ENCODE data around the gene XRRA1. TPM values are rescaled to one million over a fixed set of nuclear protein-coding genes. Genes with fewer than 3 reads are reported as not detected.
"Not testable (repeated sequence)": the region's sequence is repeated elsewhere in the genome, so short reads cannot be mapped to it uniquely, and the experiment has no call there.

XRRA1 gene
- total RNA-seq, 1 donor from 2014 or later: 4.3 TPM

DNA sequence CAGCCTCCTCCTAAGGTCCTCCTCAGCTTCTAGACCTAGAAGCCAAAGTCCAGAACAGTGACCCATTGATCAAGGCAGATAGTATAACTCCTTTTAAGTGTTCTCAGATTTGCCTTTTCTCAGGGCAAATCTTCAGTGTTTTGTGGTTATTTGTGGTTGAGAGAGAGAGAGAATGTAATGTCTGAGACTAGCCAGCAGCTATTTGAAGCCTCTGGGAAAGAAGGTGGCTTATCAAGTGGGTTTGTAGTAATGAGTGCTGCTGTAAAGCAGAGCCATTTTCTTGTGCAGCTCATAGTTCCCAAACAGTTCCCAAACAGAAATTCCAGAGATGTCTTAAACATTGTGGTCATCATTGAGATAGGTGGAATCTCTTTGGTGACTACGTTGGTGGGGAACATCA is 110.7 kb downstream of the XRRA1 start:
- no peak for DNase-seq (ENCODE audit: low read depth, low spot score)

DNA sequence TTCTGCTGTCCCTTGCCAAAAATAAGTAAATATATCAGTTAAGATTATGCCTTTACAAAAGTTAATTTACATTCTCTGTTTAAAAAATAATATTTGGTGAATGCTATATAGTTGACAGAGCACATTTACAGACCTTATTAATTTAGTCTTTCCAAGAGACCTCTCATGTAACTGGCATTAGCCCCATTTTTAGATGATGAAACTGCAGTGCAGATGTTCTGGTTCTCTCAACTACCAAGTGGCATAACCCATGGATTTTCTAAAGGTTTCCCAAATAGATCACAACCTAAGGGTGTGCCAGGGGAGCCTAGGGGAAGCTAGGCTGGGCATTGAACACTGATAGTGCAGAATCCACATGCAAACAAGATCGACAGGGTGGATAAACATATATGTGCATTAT is 111.7 kb downstream of the XRRA1 start:
- DNase-seq (ENCODE audit: low read depth, low spot score): no peak

DNA sequence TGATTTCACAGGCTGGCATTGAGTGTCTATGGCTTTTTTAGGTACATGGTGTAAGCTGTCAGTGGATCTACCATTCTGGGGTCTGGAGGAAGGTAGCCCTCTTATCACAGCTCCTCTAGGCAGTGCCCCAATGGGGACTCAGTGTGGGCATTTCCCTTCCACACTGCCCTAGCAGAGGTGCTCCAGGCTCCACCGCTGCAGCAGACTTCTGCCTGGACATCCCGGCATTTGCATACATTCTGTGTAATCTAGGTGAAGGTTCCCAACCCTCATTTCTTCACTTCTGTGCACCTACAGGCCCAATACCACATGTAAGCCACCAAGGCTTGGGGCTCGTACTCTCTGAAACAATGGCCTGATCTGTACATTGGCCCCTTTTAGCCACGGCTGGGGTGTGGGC is 122.0 kb downstream of the XRRA1 start:
- no peak for DNase-seq (ENCODE audit: low read depth, low spot score)

DNA sequence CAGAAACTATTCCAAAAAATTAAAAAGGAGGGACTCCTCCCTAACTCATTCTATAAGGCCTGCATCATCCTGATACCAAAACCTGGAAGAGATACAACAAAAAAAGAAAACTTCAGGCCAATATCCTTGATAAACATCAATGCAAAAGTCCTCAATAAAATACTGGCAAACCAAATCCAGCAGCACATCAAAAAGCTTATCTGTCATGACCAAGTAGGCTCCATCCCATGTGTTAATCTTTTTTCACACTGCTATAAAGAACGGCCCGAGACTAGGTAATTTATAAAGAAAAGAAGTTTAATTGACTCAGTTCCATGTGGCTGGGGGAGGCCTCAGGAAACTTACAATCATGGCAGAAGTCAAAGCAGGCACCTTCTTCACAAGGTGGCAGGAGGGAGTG is 123.3 kb downstream of the XRRA1 start:
- DNase-seq (ENCODE audit: low read depth, low spot score): not testable (repeated sequence)

DNA sequence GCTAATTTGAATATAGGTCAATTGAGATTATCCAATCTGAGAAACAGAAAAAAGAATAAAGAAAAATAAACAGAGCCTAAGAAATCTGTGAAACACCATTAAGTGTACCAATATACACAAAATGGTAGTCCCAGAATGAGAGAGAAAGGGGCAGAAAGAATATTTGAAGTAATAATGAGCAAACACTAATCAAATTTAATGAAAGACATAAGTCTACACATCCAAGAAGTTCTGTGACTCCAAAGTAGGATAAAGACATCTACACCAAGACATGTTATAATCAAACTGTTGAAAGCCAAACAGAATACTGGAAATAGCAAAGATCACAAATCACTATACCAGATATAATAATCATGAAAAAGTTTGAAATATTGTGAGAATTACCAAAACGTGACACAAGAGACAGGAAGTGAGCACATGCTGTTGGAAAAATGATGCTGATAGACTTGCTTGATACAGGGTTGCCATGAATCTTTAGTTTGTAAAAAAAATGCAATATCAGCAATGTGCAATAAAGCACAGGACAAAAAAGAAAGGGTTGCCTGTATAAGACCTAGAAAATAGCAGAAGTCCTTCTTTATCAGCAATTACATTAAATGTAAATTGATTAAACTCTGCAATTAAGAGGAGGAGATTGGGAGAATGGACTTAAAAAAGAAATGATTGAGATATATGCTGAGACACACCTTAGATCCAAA is 124.5 kb downstream of the XRRA1 start:
- DNase-seq (ENCODE audit: low read depth, low spot score): no peak

DNA sequence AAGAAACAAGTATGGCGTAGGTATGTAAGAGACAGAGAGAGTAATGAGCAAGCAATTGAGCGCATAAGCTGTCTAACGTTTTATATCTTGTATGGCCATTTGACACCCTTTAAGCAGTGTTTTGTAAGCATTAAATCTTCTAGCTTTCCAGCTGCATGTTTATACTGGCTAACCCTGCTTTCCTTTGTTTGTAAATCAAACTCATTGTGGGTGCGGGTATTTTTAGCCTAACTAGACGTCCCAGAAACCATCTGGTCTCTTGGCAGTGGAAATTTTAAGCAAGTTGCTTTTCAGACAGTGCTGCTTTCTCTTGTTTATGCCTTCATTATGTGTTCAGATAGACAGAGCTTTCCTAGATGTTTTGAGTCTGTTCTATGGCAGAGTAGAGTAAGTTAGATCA is 126.7 kb downstream of the XRRA1 start:
- DNase-seq (ENCODE audit: low read depth, low spot score): peak; percentile 77

DNA sequence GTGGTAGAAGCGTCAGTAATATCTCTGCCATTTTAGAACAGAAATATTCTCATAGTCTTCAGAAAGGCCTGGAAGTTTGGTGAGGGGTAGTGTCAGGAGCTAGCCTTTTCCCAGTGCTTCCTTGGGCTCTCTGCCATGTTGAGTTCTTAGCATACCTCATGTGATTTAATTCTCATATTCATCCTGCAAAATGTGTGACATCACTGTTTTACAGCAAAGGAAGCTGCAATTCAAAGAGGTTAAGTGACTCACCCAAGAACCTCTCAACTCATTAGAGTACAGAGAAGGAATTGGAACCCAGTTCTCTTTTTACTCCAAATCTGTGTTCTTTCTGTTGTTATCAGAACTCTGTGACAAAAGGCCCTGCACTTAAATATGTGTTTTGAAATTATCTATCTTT is 128.1 kb downstream of the XRRA1 start:
- peak; percentile 85 for DNase-seq (ENCODE audit: low read depth, low spot score)

DNA sequence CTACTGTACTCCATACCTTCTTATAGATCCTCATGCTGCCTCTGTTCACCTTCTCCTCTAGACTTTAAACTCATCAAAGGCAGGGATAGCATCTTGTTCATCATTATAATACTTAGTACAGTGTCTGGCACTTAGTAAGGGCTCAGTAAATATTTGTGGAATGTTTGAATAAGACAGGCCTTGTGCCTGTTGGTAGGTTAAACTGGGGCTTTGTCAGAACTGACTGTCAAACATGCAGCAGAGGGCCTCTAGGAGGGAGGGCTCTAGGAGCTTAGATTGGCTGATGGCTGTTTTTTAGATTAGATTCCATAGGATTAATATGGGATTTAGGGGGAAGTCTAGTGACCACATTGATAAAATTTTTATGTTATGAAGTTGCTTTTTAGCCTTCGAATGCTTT is 129.5 kb downstream of the XRRA1 start:
- DNase-seq (ENCODE audit: low read depth, low spot score): no peak

DNA sequence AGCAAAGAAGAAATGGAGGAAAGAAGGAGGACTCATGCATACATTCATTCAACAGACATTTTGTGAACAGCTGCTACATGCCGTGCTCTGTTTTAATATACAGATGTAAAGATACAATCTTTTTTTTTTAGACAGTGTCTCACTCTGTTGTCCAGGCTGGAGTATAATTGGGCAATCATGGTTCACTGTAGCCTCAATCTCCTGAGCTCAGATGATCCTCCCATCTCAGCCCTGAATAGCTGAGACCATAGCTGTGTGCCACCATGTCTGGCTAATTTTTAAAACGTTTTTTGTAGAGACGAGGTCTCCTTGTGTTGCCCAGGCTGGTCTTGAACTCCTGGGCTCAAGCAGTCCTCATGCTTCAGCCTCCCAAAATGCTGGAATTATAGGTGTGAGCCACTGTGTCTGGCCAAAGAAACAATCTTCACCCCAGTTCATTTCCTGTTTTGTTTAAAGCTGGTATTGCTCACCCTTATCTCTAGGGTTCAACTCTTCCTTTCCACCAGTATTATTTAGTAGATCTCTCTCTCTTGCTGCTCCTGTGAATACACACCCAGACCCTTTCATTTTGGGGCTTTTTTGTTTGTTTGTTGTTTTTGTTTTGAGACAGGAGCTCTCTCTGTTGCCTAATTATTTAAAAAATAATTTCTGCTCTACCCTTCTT is 130.5 kb downstream of the XRRA1 start:
- no peak for DNase-seq (ENCODE audit: low read depth, low spot score)

DNA sequence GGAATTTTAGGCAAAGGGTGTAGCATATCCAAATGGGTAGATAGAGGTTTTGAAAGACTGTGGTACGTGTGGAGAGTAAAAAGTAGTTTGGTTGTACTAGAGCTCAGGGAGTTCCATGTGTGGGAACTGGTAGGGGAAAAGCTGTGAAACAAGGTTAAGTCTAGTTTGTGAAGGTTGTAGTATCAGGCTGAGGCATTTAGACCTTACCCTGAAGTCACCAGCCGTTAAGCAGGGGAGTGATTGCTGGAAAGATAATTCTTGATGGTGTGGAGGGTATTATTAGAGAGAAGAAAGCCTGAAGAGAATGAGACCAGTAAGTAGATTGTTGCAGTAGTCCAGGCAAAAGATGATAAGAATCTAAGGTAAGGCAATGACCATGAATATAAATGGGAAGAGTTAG is 132.2 kb downstream of the XRRA1 start:
- DNase-seq (ENCODE audit: low read depth, low spot score): no peak

DNA sequence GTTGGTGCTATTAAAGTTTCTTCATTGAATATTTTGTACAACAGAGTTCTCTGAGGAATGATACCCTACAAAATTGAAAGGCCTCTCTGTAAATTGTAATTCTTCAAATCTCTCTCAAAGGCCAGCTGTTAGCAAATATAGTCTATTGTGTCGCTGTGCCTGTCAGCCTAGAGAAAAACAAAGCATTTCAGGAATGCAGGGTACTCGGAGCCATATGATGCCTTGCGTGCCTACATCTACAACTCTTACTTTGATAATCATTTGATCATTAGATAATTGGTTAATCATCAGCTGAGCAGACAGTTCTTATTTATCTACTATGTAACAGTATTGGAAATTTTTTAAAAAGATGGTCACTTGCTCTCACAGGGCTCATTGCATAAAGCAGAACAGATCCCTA is 132.9 kb downstream of the XRRA1 start:
- DNase-seq (ENCODE audit: low read depth, low spot score): no peak

DNA sequence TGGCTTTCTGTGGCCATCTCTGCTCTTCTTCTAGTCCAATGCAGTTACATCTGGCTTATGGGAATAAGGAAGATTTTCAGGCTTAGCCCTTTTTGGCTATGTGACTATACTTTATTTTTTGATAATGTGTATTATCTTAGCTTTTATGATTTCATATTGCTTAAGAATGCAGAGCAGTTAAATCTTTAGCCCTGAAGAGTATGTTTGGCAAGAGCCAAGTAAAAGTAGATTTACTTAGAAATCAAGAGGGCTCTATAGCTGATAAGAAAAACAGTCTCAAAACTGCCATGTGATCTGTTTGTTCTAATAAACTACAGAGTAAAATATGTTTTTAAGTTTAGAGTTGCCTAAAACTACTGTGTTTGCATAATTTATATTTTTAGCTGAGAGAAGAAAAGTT is 139.1 kb downstream of the XRRA1 start:
- DNase-seq (ENCODE audit: low read depth, low spot score): no peak

DNA sequence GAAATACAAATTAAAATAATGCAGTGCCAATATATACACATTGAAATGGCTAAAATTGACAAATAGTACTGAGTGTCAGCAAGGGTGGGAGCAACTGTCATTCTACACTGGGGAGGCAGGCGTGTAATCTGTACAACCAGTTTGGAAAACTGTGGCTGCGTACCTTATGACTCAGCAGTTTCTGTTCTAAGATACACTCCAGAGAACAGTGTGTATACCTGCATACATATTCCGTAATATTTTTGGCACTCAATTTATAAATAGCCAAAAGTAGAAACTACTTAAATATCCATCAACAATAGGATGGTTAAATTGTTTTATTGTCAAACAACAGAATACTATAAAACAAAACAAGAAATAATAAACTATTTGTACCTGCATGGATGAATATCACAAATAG is 142.6 kb downstream of the XRRA1 start:
- no peak for DNase-seq (ENCODE audit: low read depth, low spot score)

DNA sequence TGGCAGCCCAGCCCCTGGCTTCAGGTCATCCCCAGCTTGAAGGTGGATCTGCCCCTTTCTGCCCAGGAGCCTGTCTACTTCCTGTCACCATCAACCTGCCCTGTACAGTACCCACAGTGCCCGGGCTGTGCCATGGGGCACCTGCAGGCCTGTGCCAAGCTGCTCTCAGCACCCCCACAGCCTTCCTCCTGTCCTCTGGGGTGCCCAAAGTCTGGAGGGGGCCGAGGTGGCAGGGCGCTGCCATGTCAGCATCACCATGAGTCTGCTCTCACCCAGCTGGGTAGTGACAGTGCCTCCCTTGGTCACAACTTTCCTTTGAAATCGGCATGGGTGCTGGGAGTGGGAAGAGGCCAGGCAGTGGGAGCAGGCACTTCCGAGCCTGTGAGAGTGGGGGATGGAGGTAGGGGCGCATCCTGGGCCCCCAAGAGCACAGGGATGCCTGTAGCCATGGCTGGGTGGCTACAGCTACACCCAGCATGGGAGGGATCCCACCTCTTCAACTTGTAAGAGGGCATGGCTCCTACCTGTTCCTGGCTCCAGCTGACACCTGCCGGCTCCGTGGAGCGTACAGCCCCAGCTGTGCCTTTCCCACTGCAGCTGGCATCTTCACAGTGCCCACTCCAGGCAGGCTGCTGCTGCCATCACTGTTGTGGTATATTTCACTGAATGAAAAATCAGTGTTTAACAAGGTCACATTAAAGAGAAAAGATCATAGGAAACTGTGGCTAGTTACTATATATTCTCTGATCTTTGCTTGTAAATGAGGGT is 157.4 kb downstream of the XRRA1 start:
- DNase-seq (ENCODE audit: low read depth, low spot score): no peak

Other genes with a start within 250 kb of the XRRA1 start
- not detected in 2 replicates for gene CHRDL2, start 217.7 kb downstream of the XRRA1 start, total RNA-seq
- gene RNF169, start 200.2 kb downstream of the XRRA1 start, total RNA-seq: 20.9 and 34.0 TPM in 2 replicates
- 16.4 and 43.1 TPM in 2 replicates for gene SPCS2, start 175 bp upstream of the XRRA1 start, total RNA-seq
- 5.2 and 6.9 TPM in 2 replicates for gene NEU3, start 39.8 kb upstream of the XRRA1 start, total RNA-seq
- gene OR2AT4, start 147.8 kb upstream of the XRRA1 start, total RNA-seq: not detected in 2 replicates
- 0.13 and 0.25 TPM in 2 replicates for gene SLCO2B1, start 202.0 kb upstream of the XRRA1 start, total RNA-seq

Data from pulmonary artery endothelial cell (primary cell).